GM15510 (cell line): ENCODE data around the gene STRADA.

ENCODE experiments used
- POLR2A ChIP-seq: IDR thresholded peaks from 3 replicates; pipeline ENCODE4 v1.6.1; 2011; ENCODE audit warnings: borderline replicate concordance; ENCODE audit not compliant: insufficient read length; ENCODE audit errors: extremely low read depth

Gene STRADA, protein sequence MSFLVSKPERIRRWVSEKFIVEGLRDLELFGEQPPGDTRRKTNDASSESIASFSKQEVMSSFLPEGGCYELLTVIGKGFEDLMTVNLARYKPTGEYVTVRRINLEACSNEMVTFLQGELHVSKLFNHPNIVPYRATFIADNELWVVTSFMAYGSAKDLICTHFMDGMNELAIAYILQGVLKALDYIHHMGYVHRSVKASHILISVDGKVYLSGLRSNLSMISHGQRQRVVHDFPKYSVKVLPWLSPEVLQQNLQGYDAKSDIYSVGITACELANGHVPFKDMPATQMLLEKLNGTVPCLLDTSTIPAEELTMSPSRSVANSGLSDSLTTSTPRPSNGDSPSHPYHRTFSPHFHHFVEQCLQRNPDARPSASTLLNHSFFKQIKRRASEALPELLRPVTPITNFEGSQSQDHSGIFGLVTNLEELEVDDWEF

GRCh38 chr17:63741408-63742173 lies at the start of gene STRADA:
Gene STRADA, minus strand, starts transcription at chr17:63741799. Its CDS starts 13,430 bp downstream, at chr17:63728369.
- TF ChIP-seq POLR2A = peak; percentile 96

DNA sequence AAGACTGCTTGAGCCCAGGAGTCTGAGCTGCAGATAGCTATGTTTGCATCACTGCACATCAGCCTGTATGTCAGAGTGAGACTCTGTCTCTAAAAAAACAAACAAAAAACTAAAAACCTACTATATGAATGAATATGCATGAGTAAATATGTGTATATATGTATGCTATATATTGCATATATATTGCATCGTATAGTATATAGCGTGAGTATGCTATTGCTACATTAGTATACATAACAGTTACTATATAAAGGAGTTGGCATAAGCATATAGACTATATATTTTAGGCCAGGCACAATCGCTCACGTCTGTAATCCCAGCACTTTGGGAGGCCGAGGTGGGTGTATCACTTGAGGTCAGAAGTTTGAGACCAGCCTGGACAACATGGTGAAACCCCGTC lies 48.5 kb upstream of the STRADA start:
- TF ChIP-seq POLR2A = no peak

DNA sequence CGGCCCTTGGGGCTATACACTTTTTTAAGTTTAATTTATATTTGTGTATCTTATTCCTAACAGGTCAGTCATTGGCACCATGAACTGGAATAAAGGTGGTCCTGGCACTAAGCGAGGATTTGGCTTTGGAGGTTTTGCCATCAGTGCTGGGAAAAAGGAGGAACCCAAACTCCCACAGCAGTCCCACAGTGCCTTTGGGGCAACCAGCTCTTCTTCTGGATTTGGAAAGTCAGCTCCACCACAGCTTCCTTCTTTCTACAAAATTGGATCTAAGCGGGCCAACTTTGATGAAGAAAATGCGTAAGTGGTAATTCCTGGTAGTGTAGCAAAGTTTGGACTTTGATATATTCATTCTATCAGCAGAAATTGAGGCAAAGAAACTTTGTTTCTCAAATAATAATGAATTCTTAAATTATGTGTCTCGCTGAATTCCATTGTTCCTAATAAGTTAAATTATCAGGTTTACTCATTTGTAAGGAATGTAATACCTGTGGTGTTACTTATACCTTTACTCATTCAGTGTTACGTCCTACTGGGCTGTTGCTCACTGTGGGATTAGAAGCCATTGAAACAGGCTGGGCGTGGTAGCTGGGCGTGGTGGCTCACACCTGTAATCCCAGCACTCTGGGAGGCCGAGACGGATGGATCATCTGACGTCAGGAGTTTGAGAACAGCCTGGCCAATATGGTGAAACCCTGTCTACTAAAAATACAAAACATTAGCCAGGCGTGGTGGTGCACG lies 45.5 kb upstream of the STRADA start:
- TF ChIP-seq POLR2A = no peak

GRCh38 chr17:63786117-63786516 lies 44.5 kb upstream of the STRADA start:
- no peak for TF ChIP-seq POLR2A

DNA sequence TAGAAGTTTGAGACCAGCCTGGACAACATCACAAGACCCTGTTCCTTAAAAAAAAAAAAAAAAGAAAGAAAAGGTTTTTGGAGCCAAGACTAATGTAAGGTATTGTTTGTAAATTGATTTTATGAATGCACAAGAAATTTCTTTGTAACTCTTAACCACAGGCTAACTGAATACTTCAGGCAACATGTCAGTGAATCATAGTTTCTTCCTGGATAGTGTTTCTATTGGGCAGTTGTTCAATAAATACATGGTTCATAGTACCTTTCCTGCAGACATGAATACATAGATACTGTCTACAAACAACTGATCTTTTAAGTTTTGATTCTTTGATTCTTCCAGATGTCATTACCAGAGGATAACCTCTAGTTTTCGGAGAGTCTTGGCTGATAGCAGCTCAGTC lies 44.0 kb upstream of the STRADA start:
- no peak for TF ChIP-seq POLR2A

DNA sequence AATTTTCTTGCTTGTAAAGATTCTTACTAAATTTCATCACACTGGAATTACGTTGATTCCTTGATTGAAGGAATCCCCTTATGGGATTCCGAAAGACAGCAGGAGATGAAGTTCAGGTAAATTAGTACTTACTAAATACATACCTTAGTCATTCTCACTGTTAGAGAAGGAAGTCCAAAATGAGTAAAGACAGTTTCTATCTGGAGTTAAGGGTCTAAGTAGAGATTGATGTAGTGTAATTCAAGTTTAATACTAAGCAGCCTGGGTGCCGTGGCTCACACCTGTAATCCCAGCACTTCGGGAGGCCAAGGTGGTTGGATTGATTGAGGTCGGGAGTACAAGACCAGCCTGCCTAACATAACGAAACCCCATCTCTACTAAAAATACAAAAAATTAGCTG lies 41.9 kb upstream of the STRADA start:
- no peak for TF ChIP-seq POLR2A

GRCh38 chr17:63780928-63781327 lies 39.3 kb upstream of the STRADA start:
- TF ChIP-seq POLR2A = no peak

DNA sequence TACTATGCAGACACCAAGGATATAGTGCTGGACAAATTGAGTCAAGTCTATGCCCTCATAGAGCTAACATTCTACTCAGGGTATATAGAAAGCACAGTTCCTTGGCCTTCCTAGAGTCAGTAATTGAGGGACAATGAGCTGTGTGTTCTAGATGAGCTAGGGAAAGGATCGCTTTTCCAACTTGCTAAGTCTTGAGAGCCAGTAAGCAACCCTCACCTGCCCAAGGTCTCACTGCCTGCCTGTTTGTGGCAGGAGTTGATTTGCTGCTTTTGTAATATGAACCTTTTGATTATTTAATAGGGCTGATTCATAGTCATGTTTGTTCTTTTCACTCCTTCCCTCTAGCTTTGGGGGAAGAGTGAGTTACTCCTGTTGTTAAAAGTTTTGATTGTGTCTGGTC lies 38.9 kb upstream of the STRADA start:
- no peak for TF ChIP-seq POLR2A

DNA sequence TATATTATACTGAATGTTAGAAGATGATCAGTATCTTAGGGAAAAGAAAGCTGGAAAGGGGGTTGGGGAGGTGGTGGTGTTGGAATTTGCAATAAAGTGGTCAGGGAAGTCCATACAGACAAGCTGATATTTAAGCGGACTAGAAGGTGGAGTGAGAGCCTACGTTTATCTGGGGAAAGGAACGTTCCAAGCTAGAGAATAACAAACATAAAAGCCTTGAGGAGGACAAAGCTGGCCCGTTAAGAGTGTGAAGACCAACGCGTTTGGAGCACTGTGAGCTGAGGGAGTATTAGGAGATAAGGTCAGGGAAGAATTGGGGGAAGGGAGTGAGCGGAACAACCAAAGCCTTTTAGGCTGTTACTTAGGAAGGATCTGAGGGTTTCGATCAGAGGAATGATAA lies 33.8 kb upstream of the STRADA start:
- no peak for TF ChIP-seq POLR2A

GRCh38 chr17:63774969-63775265 lies 33.3 kb upstream of the STRADA start:
- TF ChIP-seq POLR2A = no peak

GRCh38 chr17:63774141-63774968 lies 32.8 kb upstream of the STRADA start, which contains the start of gene DDX42:
Gene DDX42, plus strand, starts transcription at chr17:63774170. Its CDS starts 12,880 bp downstream, at chr17:63787050.
- peak; percentile 62 for TF ChIP-seq POLR2A

DNA sequence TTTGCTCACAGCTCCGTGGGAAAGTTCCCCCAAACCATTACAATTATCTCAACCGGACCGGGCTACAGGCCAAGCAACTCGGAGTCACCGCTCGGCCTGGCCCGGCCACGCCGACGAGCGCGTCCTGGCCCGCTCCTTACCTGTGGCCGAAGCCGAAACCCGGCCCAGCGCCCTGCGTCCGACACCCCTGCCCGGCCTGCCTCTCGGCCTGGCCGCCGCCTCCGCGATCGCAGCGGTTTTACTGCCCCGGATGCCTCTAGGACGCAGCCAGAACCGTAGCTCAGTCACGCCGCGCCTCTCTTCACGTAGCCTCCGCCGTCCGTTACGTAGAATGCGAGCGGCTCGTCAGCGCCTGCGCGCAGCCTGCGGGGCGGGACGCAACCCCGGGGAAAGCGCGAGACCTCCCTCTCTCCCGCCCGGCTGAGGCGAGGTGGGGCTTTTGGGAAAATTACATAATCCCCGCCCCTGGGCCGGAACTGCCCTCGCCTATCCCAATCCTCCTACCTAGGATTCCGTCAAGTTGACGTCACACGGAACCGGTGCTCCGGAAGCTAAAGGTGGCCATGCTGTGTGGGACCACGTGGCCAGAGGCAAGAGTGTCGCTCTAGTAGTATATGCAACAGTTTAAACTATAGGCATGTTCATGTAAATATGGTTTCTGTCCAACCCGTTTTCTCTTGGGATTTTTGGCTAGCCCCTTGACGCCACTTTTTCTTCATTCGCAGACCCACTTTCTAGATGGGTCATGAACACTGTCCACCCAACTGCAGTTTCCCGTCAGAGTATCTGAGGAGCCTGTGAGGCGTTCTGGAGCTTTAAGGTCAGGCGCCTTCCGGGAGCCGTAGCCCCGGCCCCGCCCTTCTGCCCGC lies 31.9 kb upstream of the STRADA start, which contains the start of gene CCDC47:
Gene CCDC47 (minus strand): TSS at position 326 of the 869 bp plus-strand sequence. CDS start 7,422 bp downstream, outside the sequence.
- TF ChIP-seq POLR2A = peak; percentile 97

GRCh38 chr17:63772801-63773271 lies 31.2 kb upstream of the STRADA start:
- TF ChIP-seq POLR2A = no peak

GRCh38 chr17:63768433-63768832 lies 26.8 kb upstream of the STRADA start:
- TF ChIP-seq POLR2A = no peak

DNA sequence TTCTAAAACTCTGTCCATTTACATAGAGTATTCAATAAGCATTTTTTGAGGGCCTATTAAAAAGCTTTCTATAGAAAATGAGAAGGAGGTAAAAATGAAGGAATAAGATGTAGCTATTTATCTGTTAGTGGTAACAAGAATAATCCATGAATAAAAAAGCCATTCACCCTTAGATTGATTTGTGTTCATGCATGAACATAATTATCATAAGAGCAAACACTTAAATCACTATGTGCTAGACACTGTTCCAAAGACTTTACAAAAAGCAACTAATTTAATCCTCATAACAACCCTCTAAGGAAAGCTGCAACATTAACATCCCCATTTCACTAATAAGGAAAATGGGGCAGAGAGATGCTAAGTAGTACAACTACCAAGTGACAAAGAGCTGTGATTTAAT lies 25.2 kb upstream of the STRADA start:
- no peak for TF ChIP-seq POLR2A
